Mesodermal cell (in vitro differentiated cells): ENCODE results near the gene MEGF9.
"Not testable (repeated sequence)": the region's sequence is repeated elsewhere in the genome, so short reads cannot be mapped to it uniquely, and the experiment has no call there.

Experiments
- H3K27ac ChIP-seq: 2 replicates; pipeline ENCODE4 v1.7.0; 2013; ENCODE audit warnings: mild to moderate bottlenecking, low read depth, low read length, moderate library complexity; ENCODE audit not compliant: severe bottlenecking
- H3K36me3 ChIP-seq: 2 replicates; pipeline ENCODE4 v1.7.1; 2013; ENCODE audit warnings: mild to moderate bottlenecking, low read length, moderate library complexity; ENCODE audit not compliant: control insufficient read depth, insufficient read depth
- H3K4me1 ChIP-seq: one replicate; pipeline ENCODE4 v1.7.1; 2013; ENCODE audit warnings: mild to moderate bottlenecking, low read length; ENCODE audit not compliant: insufficient read depth, control insufficient read depth, poor library complexity, severe bottlenecking
- H3K4me3 ChIP-seq: 2 replicates; pipeline ENCODE4 v1.7.0; 2013; ENCODE audit warnings: low read length, control low read depth, mild to moderate bottlenecking; ENCODE audit not compliant: insufficient read depth, poor library complexity, severe bottlenecking; ENCODE audit errors: extremely low read depth
- H3K9me3 ChIP-seq: 2 replicates; pipeline ENCODE4 v1.7.1; 2013; ENCODE audit warnings: mild to moderate bottlenecking, low read length, moderate library complexity; ENCODE audit not compliant: control insufficient read depth
- WGBS, 2 experiments: methylation state at CpG; one replicate each; pipeline ENCODE4 v1.1.5; 2013; ENCODE audit warnings: missing lambda C conversion rate in 2 of 2; ENCODE audit not compliant: insufficient coverage in 2 of 2; 5-methylcytosine and 5-hydroxymethylcytosine counted together

The MEGF9 gene

DNA sequence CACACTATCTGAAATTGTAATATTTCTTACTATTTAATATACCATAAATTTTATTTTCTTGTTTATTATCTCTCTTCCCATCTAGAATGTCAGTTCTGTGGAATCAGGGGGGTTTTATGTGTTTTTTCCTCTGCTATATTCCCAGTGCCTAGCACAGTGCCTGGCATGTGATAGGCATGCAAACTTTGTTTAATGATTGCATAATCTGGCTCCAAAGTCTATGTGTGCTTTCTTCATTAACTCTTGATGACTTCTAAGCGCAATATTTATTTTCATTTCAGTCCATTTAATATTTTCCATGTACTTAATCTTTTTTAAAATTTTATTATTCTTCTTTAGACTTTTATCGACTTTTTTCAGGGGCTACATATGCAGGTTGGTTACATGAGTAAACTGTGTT, 73.9 kb downstream of the MEGF9 start:
- 80% methylated on average over 1 of the region's 2 CpGs; no CpG with 5 or more reads in 1 of the 2 experiments for WGBS, 2 experiments
- Histone ChIP-seq H3K36me3 (no peaks in the 10 kb centered on the region), H3K4me1 (no peaks in the 10 kb centered on the region), H3K27ac (no peak overlapping the region), H3K4me3 (no peak overlapping the region), H3K9me3 (peaks cover 5% of the 10 kb centered on the region)

DNA sequence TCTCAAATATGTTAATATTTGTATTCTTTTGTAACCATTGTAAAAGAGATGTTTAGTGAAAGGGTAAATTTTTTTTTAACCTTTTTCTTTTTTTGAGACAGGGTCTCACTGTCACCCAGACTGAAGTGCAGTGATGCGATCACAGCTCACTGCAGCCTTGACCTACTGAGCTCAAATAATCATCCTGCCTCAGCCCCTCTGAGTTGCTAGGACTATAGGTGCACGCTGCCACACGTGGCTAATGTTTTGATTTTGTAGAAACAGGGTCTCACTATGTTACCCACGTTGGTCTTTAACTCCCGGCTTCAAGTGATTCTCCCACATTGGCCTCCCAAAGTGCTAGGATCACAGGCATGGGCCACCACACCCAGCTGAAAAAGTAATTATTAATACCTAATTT, 76.4 kb downstream of the MEGF9 start:
- Histone ChIP-seq H3K4me3 (no peak overlapping the region), H3K4me1 (no peaks in the 10 kb centered on the region), H3K27ac (no peak overlapping the region), H3K9me3 (peaks cover 5% of the 10 kb centered on the region), H3K36me3 (no peaks in the 10 kb centered on the region)
- WGBS, 2 experiments, result 94% methylated on average over 3 to 5 of the region's 5 CpGs

DNA sequence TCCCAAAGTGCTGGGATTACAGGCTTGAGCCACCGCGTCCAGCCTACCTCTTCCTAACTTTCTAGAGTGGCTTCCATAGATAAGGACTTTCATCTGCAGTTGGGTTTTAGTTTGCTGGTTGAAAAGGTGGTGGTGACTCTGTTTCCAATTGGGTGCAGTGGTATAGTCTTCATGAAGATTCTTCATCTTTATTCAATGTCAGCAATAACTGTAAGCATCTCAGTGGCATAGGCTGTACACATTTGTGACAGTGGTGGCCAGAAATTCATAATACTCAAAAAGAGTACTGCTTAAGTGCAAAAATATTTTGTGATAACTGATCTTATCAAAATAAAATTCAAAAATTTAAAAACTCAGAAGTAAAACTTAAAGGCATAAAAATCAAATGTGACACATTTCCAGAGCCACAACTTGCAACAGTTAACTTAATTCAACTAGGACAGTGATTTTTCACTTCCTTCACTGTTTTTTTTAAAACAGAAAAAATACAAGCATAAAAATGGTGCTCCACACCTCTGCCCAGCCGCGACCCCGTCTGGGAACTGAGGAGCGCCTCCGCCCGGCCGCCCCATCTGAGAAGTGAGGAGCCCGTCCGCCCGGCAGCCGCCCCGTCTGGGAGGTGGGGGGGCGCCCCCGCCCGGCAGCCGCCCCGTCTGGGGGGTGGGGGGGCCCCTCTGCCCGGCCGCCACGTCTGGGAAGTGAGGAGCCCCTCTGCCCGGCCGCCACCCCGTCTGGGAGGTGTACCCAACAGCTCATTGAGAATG, 77.9 kb downstream of the MEGF9 start:
- Histone ChIP-seq H3K36me3 (no peaks in the 10 kb centered on the region), H3K27ac (no peak overlapping the region), H3K4me3 (no peak overlapping the region), H3K4me1 (no peaks in the 10 kb centered on the region), H3K9me3 (peaks cover 5% of the 10 kb centered on the region)
- WGBS, 2 experiments, result 96 to 97% methylated on average over 4 to 6 of the region's 25 CpGs

DNA sequence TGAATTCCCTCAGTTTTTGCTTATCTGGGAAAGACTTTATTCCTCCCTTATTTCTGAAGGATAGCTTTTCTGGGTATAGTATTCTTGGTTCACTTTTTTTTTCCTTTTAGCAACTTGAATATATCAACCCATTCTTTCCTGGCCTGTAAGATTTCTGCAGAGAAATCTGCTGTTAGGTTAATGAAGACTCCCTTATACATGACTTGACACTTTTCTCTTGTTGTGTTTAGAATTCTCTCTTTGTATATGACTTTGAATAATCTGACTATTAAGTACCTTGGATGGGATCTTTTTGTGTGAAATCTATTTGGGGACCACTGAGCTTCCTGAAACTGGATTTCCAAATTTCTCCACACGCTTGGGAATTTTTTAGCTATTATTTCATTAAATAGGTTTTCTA, 79.3 kb downstream of the MEGF9 start:
- WGBS, 2 experiments, result no CpG with 5 or more reads among the region's 1 CpG
- H3K4me3 ChIP-seq, result no peak overlapping the region
- H3K9me3 ChIP-seq, result peaks cover 5% of the 10 kb centered on the region

DNA sequence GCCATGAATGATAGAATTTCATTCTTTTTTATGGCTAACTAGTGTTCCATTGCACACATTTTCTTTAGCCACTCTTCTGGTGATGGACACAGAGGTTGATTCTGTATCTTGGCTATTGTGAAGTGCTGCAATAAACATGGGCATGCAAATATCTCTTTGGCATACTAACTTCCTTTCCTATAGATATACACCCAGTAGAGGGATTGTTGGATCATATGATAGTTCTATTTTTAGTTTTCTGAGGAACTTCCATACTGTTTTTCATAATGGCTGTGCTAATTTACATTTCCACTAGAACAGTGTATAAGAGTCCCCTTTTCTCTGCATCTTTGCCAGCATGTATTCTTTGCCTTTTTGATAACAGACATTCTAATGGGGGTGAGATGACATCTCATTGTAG, 83.9 kb downstream of the MEGF9 start:
- H3K27ac ChIP-seq, result no peak overlapping the region
- H3K9me3 ChIP-seq, result no peaks in the 10 kb centered on the region
- no peaks in the 10 kb centered on the region for H3K36me3 ChIP-seq
- H3K4me3 ChIP-seq, result no peak overlapping the region
- H3K4me1 ChIP-seq, result no peaks in the 10 kb centered on the region

More for the DNA sequence above, 79.3 kb downstream of the MEGF9 start:
- Histone ChIP-seq H3K36me3 (no peaks in the 10 kb centered on the region), H3K27ac (no peak overlapping the region), H3K4me1 (no peaks in the 10 kb centered on the region)

- H3K36me3 ChIP-seq, H3K27ac ChIP-seq, H3K4me3 ChIP-seq, H3K4me1 ChIP-seq, H3K9me3 ChIP-seq: not testable (repeated sequence)
- WGBS, 2 experiments, result 80 to 94% methylated on average over 3 of the region's 3 CpGs
These were observed 85.3 kb downstream of the MEGF9 start for GRCh38 chr9:120628925-120629497.

- Histone ChIP-seq H3K27ac (no peak overlapping the region), H3K9me3 (no peaks in the 10 kb centered on the region), H3K4me3 (no peak overlapping the region), H3K36me3 (no peaks in the 10 kb centered on the region), H3K4me1 (peaks cover 2% of the 10 kb centered on the region)
- WGBS, 2 experiments, result 100% methylated on average over 1 of the region's 4 CpGs; no CpG with 5 or more reads in 1 of the 2 experiments
These were observed 85.9 kb downstream of the MEGF9 start for GRCh38 chr9:120628207-120628924.

- no CpG with 5 or more reads among the region's 2 CpGs for WGBS, 2 experiments
- H3K4me3 ChIP-seq, result no peak overlapping the region
- no peak overlapping the region for H3K27ac ChIP-seq
- no peaks in the 10 kb centered on the region for H3K36me3 ChIP-seq
- H3K9me3 ChIP-seq, result no peaks in the 10 kb centered on the region
- peaks cover 2% of the 10 kb centered on the region for H3K4me1 ChIP-seq
These were observed 87.2 kb downstream of the MEGF9 start for GRCh38 chr9:120627073-120627472.

DNA sequence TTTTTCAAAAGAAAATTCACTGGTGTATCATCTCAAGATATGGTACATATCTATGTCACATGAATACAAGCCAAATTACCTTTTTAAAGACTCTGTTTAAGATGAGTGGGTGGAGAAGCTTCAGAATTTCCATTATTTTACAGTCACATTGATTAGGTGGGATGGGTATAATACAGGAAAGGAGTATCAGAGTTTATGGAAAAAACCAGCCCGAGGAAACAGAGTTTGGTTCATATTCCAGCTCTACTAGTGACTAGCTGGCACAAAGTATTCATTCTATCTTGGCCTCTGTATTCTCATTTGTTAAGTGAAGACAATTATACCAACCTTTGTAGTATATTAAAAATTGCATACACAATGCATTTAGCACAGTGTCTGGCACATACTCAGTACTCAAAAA, 87.8 kb downstream of the MEGF9 start:
- H3K27ac ChIP-seq, result no peak overlapping the region
- peaks cover 2% of the 10 kb centered on the region for H3K4me1 ChIP-seq
- whole genome bisulfite sequencing, 2 experiments, result no CpG with 5 or more reads among the region's 1 CpG
- no peaks in the 10 kb centered on the region for H3K9me3 ChIP-seq
- H3K4me3 ChIP-seq, result no peak overlapping the region
- no peaks in the 10 kb centered on the region for H3K36me3 ChIP-seq

- Histone ChIP-seq H3K36me3 (no peaks in the 10 kb centered on the region), H3K4me3 (no peak overlapping the region), H3K27ac (no peak overlapping the region), H3K9me3 (no peaks in the 10 kb centered on the region), H3K4me1 (peaks cover 2% of the 10 kb centered on the region)
- 89 to 91% methylated on average over 5 to 6 of the region's 6 CpGs for WGBS, 2 experiments
These were observed 89.0 kb downstream of the MEGF9 start for GRCh38 chr9:120625222-120625621.

DNA sequence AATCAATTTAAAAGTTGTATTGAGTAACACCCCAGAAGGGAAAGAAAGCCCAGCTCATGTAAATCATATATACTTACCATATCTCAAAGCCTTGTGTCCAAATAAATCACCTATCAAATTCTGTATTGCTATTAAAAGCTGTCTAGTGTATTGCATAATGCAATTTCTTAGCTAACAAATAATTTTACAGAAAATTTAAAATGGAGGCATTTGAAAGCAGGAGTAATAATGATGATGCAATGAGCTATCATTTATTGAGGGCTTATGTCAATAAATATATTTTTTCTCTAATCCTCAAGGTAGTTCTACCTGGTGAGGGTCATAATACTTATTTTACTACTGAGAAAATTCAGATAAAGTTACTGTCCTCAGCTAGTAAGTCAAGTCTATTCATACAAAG, 91.5 kb downstream of the MEGF9 start:
- H3K27ac ChIP-seq, result no peak overlapping the region
- no peaks in the 10 kb centered on the region for H3K36me3 ChIP-seq
- no peaks in the 10 kb centered on the region for H3K9me3 ChIP-seq
- no peak overlapping the region for H3K4me3 ChIP-seq
- peaks cover 2% of the 10 kb centered on the region for H3K4me1 ChIP-seq
